ENCODE measurements around the gene SMNDC1.

SMNDC1 gene

GRCh38 chr10:110304780-110305421 is at the start of gene SMNDC1:
SMNDC1 (minus strand) TSS chr10:110304920; CDS start chr10:110303587, 1,333 bp downstream.
- H3K27ac ChIP-seq, result peak within 1 kb of the TSS; percentile 93
- TF ChIP-seq EZH2 (IDR thresholded peaks at IDR 0.05), result no peak
- no peak for TF ChIP-seq FOXP2 (optimal IDR thresholded peaks at IDR 0.05; ENCODE audit: control extremely low read depth, extremely low read length, insufficient read depth)
- TF ChIP-seq POLR2AphosphoS5 (IDR thresholded peaks at IDR 0.05; ENCODE audit: borderline replicate concordance, low read depth, low read length), result peak; percentile 25
- no peaks in the 10 kb centered on the region for H3K9me3 ChIP-seq (ENCODE audit: low read depth, low read length)
- peaks cover 36% of the 10 kb centered on the region for H3K36me3 ChIP-seq (ENCODE audit: insufficient read depth, low read length)
- peak within 1 kb of the TSS; percentile 94 for H3K9ac ChIP-seq (ENCODE audit: insufficient read length)
- H3K4me3 ChIP-seq, result peak within 1 kb of the TSS; percentile 81
- peak; percentile 76 for DNase-seq (ENCODE audit: low read depth, low spot score)

- H3K9ac ChIP-seq (ENCODE audit: insufficient read length), result no peak overlapping the region
- H3K4me3 ChIP-seq, result no peak overlapping the region
- H3K9me3 ChIP-seq (ENCODE audit: low read depth, low read length), result no peaks in the 10 kb centered on the region
- H3K27ac ChIP-seq, result no peak overlapping the region
- H3K36me3 ChIP-seq (ENCODE audit: insufficient read depth, low read length), result no peaks in the 10 kb centered on the region
- TF ChIP-seq EZH2 (IDR thresholded peaks at IDR 0.05), result no peak
- TF ChIP-seq FOXP2 (optimal IDR thresholded peaks at IDR 0.05; ENCODE audit: control extremely low read depth, extremely low read length, insufficient read depth), result no peak
- TF ChIP-seq POLR2AphosphoS5 (IDR thresholded peaks at IDR 0.05; ENCODE audit: borderline replicate concordance, low read depth, low read length), result no peak
- DNase-seq (ENCODE audit: low read depth, low spot score), result no peak
Observed at GRCh38 chr10:110354322-110354766, 49.6 kb upstream of the SMNDC1 start.

- no peaks in the 10 kb centered on the region for H3K36me3 ChIP-seq (ENCODE audit: insufficient read depth, low read length)
- DNase-seq (ENCODE audit: low read depth, low spot score), result no peak
- no peaks in the 10 kb centered on the region for H3K9me3 ChIP-seq (ENCODE audit: low read depth, low read length)
- no peak overlapping the region for H3K27ac ChIP-seq
- no peak overlapping the region for H3K4me3 ChIP-seq
- H3K9ac ChIP-seq (ENCODE audit: insufficient read length), result no peak overlapping the region
- TF ChIP-seq POLR2AphosphoS5 (IDR thresholded peaks at IDR 0.05; ENCODE audit: borderline replicate concordance, low read depth, low read length) (no peak), EZH2 (IDR thresholded peaks at IDR 0.05) (no peak), FOXP2 (optimal IDR thresholded peaks at IDR 0.05; ENCODE audit: control extremely low read depth, extremely low read length, insufficient read depth) (no peak)
Observed at GRCh38 chr10:110353244-110354119, 48.8 kb upstream of the SMNDC1 start.

GRCh38 chr10:110352930-110353243 is 48.2 kb upstream of the SMNDC1 start:
- Histone ChIP-seq H3K9ac (ENCODE audit: insufficient read length) (no peak overlapping the region), H3K36me3 (ENCODE audit: insufficient read depth, low read length) (no peaks in the 10 kb centered on the region), H3K9me3 (ENCODE audit: low read depth, low read length) (no peaks in the 10 kb centered on the region), H3K27ac (no peak overlapping the region), H3K4me3 (no peak overlapping the region)
- no peak for DNase-seq (ENCODE audit: low read depth, low spot score)
- TF ChIP-seq FOXP2 (optimal IDR thresholded peaks at IDR 0.05; ENCODE audit: control extremely low read depth, extremely low read length, insufficient read depth), result no peak
- no peak for TF ChIP-seq POLR2AphosphoS5 (IDR thresholded peaks at IDR 0.05; ENCODE audit: borderline replicate concordance, low read depth, low read length)
- TF ChIP-seq EZH2 (IDR thresholded peaks at IDR 0.05), result no peak

DNA sequence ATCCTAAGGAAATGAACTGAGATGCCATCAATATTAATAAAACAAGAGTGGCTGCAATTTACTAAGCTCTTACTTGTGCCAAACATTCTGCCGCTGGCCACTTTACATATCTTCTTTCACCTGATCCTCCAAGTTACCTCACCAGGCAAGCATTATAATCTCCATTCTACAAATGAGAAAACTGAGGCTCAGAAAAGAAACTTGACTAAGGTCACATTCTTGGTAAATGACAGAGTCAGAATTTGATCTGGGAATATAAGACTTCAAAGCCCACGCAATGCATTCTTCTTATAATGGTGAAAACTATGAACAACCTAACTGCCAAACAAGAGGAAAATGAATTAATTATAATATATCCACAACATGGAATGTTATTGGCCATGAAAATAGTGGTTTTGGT is 46.1 kb upstream of the SMNDC1 start:
- Histone ChIP-seq H3K4me3 (no peak overlapping the region), H3K9me3 (ENCODE audit: low read depth, low read length) (no peaks in the 10 kb centered on the region), H3K27ac (no peak overlapping the region), H3K36me3 (ENCODE audit: insufficient read depth, low read length) (no peaks in the 10 kb centered on the region), H3K9ac (ENCODE audit: insufficient read length) (no peak overlapping the region)
- TF ChIP-seq EZH2 (IDR thresholded peaks at IDR 0.05), result no peak
- no peak for DNase-seq (ENCODE audit: low read depth, low spot score)

DNA sequence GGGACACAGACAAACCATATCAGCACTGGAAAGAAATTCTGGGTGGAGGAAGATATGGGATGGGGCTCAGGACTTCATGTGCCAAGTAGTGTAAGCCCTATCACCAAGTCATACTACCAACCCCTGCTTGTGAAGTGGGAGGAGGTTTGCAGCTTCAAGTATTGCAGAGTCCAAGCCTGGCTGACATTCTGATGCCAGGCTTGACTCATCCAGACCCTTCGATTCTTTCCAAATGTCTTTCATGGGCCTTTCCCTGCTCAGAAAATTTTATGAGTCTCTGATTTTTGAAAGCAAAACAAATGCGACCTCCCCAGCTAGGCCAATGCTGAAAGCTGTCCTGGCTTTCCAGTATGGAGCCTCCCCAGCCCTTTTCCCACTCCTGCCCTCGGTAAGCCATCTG is 45.1 kb upstream of the SMNDC1 start:
- H3K36me3 ChIP-seq (ENCODE audit: insufficient read depth, low read length), result no peaks in the 10 kb centered on the region
- DNase-seq (ENCODE audit: low read depth, low spot score), result no peak
- no peaks in the 10 kb centered on the region for H3K9me3 ChIP-seq (ENCODE audit: low read depth, low read length)
- H3K9ac ChIP-seq (ENCODE audit: insufficient read length), result no peak overlapping the region
- H3K4me3 ChIP-seq, result no peak overlapping the region
- TF ChIP-seq FOXP2 (optimal IDR thresholded peaks at IDR 0.05; ENCODE audit: control extremely low read depth, extremely low read length, insufficient read depth), result no peak
- no peak for TF ChIP-seq EZH2 (IDR thresholded peaks at IDR 0.05)
- no peak for TF ChIP-seq POLR2AphosphoS5 (IDR thresholded peaks at IDR 0.05; ENCODE audit: borderline replicate concordance, low read depth, low read length)
- H3K27ac ChIP-seq, result no peak overlapping the region

- Histone ChIP-seq H3K9me3 (ENCODE audit: low read depth, low read length) (no peaks in the 10 kb centered on the region), H3K4me3 (no peak overlapping the region), H3K27ac (no peak overlapping the region), H3K36me3 (ENCODE audit: insufficient read depth, low read length) (no peaks in the 10 kb centered on the region), H3K9ac (ENCODE audit: insufficient read length) (no peak overlapping the region)
- TF ChIP-seq FOXP2 (optimal IDR thresholded peaks at IDR 0.05; ENCODE audit: control extremely low read depth, extremely low read length, insufficient read depth) (no peak), POLR2AphosphoS5 (IDR thresholded peaks at IDR 0.05; ENCODE audit: borderline replicate concordance, low read depth, low read length) (no peak), EZH2 (IDR thresholded peaks at IDR 0.05) (no peak)
- DNase-seq (ENCODE audit: low read depth, low spot score), result no peak
Observed at GRCh38 chr10:110349386-110349785, 44.7 kb upstream of the SMNDC1 start.

GRCh38 chr10:110348336-110348735 is 43.6 kb upstream of the SMNDC1 start:
- Histone ChIP-seq H3K27ac (no peak overlapping the region), H3K36me3 (ENCODE audit: insufficient read depth, low read length) (no peaks in the 10 kb centered on the region), H3K9ac (ENCODE audit: insufficient read length) (no peak overlapping the region), H3K9me3 (ENCODE audit: low read depth, low read length) (no peaks in the 10 kb centered on the region), H3K4me3 (no peak overlapping the region)
- TF ChIP-seq POLR2AphosphoS5 (IDR thresholded peaks at IDR 0.05; ENCODE audit: borderline replicate concordance, low read depth, low read length) (no peak), EZH2 (IDR thresholded peaks at IDR 0.05) (no peak), FOXP2 (optimal IDR thresholded peaks at IDR 0.05; ENCODE audit: control extremely low read depth, extremely low read length, insufficient read depth) (no peak)
- DNase-seq (ENCODE audit: low read depth, low spot score), result no peak

Data from SK-N-MC (cell line).